IPS DF 19.7 (cell line): ENCODE measurements around the gene TRMU.

Source experiments
- DNase-seq: peaks from one replicate; pipeline ENCODE4 v3.0.0-alpha.2; 2013; ENCODE audit warnings: low read depth, low spot score

TRMU gene

DNA sequence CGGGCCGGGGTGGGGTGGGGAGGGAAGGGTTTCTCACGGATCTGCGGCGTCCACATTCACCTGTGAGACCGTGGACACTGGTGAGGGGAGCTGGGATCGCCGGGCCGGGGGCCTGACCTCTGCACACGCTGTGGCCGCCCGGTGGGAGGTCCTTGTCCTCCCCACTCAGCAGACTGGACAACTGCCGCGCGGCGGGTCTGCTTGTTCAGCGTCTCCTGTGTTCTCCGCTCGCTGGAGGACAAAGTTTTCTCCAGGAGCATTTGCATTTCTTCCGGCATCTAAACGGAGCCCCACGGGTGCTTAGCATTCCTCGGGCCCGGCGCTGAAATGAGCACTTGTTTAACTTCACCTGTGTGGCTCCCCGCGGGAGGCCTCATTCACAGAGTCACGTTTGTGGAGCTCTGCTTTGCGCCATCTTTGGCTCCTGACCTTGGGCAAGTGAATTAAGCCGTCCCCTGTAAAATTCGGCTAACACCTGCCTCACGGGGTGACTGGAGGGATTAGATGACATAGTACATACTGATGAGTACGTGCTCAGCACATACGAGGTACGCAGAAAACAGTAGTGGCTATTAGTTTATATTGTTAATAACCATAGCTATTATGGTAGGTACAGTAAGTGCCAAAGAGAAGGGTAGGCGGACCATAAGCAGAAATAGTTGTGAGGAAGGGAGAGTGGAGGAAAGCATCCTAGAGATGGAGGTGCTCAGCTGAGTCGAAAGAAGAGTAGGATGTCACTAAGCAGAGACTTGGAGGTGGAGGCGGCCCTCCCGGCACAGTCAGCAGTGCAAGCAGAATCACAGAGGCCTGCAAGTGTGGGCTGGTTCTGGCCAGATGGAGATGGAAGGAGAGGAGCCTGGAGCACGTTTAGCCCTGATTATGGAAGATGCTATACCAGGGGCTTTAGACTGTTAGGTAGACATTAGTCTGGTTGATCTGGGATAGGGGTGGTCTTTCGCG is 885 bp downstream of the TRMU start:
- DNase-seq: no peak

DNA sequence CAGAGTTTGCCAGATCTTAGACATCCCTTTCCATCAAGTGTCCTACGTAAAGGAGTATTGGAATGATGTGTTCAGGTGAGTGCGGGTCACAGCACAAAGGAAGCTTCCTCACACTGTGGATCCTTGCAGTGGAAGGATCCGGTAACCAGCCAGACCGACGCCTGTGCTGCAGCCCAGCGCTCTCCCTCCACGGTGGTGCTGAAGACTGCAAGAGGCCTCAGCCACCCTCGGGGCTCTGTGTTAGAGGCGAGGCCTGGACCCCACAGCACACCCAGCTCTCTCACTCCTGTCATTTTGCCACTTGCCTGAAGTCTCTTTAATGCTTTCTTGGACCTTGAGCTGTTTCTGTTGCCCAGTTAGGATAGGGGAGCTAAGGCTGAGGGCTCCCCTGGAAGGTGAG is 2.4 kb downstream of the TRMU start:
- no peak for DNase-seq

DNA sequence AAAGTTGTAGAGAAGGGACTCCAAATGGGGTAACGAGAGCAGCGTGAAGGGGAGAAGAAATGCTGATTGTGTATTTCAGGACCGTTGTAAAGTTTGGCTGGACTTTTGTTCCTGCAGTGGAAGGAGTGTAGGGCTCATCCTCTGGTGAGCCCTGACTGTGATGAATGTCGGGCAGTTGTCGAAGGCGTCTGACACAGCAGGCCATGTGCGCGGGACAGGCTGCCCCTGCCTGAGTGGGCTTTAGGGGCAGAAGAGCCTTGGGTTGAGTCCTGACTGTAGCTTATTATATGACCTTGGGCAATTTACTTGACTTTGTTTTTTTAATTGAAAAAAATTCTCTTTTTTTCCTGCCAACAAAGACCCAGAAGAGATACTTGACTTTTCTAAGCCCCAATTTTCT is 3.1 kb downstream of the TRMU start:
- DNase-seq: no peak

DNA sequence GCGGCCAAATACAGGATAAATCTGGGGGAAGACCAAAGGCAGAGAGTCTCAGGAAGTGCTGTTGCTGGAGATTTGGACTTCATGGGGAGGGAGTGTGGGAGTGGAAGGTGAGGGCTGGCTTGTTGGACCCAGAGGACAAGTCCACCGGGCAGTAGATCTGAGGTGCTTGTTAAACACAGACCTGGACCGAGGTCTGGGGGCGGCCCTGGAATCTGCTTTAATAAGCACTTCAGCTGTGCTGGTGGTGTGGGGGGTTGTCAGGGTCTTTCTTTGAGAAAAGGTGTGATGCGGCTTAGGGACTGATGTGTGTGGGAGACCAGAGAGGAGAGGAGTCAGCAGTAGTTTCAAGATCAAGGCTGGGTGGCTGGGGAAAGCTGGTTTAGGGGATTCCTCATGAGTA is 4.4 kb downstream of the TRMU start:
- DNase-seq: no peak

DNA sequence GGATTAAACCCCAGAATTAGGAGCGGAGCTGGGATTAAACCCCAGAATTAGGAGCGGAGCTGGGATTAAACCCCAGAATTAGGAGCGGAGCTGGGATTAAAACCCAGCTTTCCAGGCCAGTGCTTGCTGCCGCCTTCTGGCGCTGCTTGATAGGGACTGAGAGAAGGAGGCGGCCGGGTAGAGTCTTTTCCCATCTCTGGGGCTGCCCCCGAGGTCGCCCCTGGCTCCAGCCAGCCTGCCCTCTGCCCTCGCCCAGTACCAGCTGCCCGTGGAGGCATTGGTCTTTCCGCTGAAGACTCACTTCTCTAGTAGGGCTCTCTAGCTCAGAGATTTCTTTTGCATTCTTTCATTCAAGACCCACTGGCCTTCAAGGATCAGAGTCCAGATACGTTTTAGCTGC is 5.2 kb downstream of the TRMU start:
- DNase-seq: no peak

DNA sequence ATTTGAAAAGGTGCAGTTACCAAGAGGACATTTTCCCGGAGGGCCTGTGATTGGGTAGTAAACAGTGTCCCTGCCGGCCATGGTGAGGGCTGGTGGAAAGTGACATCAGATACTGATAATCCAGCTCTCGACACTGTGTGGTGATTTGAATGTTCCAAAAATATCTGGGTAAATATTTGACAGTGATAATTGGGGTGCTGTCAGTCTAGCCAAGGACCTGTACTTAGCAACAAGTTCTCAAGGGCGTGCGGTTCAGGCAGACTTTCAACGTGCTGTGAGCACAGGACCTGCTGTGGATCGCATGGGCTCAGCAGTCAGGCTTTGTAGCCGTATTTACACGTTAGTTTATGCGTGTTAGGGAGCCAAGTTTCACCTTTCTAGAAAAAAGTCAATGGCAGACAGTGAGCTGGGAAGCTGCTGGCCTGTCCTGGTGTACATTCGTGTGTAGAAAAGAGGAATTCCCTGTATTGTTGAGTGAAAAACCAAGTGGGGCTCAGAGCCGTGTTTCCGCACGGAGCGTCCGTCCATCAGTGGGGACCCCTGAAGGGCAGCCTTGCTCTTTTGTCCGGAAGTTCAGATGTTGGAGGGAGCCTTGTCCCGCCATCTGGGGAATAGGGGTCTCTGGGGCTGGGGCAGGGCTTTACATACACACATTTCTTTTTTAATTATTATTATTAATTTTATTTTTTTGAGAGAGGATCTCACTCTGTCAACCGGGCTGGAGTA is 11.3 kb downstream of the TRMU start:
- DNase-seq: no peak

DNA sequence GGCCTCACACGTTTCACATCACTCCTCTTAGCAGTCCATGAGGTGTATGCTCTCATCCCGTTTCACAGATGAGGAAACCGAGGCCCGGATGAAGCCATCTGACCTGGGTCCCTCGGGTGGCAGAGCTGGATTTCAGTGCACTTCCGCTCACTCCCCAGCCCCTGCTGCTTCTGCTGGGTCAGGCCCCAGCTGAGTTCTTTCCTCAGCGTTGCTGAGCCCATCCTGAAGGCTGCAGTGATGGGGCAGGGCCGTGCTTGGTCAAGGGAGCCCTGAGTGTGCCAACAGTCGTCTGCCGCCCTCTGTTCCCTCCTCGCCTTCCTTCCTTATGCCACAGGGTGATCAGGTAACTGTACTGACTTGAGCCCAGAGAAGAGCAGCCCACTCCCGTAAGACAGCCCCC is 12.1 kb downstream of the TRMU start:
- DNase-seq: no peak

DNA sequence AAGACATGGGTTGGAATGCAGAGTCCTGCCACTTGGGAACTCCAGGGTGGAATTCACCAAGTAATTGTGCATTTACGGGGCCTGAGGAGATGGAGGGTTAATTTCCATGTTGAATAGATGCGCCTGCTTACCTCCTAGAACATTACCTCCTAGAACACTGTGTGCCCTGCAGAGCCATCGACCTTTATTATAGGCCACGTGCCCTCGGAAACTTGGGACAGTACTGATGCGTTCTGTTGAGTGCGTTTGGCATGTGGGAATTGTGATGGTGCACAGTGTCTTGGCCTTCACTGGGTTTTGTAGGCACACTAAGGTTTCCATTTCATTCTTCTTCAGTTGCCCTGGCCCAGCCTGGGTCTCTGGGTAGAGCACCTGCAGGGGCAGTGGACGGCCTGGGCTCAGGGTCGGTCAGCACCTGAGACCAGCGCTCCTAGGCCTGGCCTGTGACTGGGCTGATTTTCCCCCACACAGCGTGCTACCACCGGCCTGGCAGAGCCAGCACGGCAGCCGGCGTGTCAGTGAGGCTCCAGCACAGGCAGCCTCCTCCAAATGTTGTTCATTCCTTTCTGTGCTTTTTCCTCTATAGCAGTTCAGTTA is 12.7 kb downstream of the TRMU start:
- no peak for DNase-seq

DNA sequence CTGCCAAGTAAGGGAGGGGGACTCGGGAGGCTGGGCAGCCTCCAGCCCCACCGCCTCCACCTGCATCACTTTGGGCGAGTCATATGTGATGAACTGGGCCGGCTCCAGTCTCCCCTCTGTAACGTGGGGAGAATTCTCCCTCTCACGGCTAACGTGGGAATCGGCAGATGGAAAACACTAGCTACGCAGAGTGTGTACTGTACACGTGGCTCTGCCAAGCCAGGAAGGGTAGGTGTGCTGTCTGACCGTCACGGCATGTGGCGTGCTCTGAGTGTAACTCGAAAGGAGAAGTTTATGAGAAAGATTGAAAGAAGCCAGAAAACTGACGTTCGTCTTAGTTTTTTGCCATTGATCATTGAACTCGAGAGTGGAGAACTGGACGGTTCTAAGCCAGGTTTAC is 13.7 kb downstream of the TRMU start:
- no peak for DNase-seq

DNA sequence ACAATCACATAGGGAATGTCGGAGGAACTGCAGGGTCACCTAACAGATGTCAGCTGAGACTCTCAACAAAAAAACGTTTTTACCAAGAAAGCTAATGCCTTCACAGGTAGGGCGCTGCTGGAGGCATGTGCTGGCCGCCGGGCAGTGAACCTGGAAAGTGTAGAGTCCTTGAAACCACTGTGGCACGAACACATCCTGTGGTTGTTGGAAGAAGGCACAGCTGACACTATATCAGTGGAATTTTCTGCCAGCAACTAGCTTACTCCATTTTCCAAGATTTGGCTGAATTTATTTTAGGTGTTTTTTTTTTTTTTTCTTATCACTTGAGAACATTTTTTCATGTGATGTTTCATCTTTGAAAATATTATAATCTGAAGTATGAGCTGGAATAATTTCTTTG is 14.2 kb downstream of the TRMU start:
- DNase-seq: no peak

DNA sequence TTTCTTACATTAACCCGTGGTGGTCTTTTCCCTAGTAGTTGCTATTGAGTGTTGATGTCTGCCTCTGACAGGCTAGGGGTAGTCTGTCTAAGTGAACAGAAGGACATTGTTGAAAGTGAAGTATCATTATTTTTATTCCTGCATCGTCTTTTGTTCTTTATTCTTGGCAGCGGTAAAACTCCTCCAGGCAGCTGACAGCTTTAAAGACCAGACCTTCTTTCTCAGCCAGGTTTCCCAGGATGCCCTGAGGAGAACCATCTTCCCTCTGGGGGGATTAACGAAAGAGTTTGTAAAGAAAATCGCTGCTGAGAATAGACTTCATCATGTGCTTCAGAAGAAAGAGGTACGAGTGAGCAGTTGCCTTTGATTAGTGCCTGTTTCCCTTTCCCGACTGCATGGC is 14.6 kb downstream of the TRMU start:
- no peak for DNase-seq

DNA sequence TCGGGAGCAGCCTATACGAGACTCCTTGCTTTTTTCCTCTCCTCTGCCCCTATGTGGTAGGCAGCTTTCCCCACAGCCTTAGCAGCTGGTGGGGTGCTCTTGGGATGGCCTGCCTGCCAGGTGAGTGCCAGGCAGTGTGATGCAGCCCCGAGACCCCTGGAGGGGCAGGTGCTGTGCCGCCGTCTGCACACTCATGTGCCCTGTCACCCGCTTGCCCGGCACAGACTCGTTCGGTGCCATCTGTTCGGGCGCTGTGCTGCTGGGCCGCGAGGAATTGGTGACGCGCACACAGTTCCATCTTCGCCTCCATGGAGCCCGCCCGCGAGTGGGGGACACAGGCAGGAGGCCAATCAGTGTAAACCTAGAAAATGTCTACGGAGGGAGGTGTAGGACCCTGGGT is 15.1 kb downstream of the TRMU start:
- no peak for DNase-seq

DNA sequence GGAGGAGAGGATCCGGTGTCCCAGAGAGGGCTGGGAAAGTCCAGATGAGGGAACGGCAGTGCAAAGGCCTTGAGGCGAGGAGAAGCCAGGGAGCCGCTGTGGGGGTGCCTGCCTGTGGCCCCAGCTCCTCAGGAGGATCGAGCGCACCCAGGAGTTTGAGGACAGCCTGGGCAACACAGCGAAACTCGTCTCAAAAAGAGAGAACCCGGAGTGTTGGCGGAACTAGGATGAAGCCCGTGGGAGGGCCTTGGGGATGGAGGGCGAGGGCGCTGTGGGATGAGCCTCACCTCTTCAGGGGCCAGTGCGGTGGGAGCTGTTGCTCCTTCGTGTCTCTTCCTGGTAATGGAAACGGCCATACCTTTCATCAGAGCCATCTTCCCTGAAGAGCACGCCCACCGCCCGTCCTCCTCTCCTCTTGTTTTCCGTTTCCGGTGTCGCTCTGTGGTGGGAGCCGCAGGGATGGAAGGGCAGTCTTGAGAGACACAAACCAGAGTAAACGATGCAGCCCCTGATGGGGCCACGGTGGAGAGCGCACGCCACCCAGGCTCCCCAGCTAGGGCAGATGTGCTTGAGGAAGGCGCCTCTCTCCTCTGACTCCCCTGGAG is 15.7 kb downstream of the TRMU start:
- no peak for DNase-seq

DNA sequence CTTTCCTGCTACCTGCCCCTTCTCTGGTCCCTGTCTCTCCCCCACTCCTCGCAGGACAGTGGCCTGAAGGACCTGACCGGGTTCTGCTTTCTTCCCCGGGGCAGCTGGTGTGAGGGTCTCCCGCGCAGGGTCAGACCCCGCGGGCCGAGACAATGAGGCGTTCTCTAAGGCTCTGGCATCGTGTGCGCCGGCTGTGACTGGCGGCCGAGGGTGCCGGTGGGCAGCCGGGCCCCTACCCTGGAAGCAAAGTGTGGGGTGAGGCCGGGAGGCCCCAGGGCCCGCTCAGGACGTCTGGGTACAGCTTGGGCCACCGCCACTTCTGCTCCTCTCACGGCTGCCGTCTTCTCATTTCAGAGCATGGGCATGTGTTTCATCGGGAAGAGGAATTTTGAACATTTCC is 16.3 kb downstream of the TRMU start:
- DNase-seq: no peak

DNA sequence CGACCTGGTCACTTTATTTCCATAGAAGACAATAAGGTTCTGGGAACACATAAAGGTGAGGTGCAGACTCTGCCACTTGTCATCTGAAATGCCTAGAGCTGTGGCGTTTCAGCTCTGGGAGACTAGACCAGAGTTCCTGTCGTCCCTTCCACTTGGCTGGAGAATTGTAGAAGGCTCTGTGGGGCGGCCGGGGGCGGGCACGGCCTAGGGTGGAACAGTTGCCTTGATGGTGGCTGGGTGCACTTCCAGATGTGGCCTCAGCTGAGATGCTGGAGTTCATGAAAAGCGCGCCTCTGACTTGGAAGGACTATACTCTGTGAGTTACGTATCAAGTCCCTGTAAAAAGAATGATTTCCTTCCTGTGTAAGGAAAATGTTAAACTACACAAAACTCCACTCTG is 16.8 kb downstream of the TRMU start:
- DNase-seq: no peak

DNA sequence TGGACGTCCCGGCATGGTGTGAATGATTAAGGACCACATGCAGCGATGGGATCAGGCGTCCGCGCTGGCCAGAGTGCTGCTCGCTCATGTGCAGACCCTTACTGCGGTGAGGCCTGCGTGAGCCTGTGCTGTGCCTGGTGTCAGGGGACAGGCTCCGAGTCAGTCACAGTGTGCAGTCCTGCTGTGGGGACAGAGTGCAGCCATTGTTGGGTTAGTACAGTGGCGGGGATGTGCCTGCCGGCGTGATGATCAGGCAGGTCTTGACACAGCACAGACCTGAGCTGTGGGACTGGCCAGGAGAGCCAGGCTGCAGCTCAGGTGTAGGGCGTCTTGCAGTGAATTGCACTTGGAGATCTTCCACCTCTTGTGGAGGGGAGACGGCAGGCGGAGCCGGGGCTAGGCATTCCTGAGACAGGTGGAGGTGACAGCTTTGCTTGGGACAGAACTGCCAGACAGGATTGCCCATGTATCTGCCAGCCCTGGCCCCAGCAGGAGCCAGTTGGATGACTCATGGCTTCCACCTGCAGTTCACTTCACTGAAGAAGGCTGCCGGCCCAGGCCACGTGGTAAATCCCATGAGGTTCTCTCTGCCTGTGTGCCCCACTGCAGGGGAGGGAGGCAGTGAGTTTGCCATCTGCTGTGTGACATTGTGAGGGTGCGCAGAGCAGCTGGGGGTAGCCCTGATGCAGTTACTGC is 17.3 kb downstream of the TRMU start:
- DNase-seq: no peak

DNA sequence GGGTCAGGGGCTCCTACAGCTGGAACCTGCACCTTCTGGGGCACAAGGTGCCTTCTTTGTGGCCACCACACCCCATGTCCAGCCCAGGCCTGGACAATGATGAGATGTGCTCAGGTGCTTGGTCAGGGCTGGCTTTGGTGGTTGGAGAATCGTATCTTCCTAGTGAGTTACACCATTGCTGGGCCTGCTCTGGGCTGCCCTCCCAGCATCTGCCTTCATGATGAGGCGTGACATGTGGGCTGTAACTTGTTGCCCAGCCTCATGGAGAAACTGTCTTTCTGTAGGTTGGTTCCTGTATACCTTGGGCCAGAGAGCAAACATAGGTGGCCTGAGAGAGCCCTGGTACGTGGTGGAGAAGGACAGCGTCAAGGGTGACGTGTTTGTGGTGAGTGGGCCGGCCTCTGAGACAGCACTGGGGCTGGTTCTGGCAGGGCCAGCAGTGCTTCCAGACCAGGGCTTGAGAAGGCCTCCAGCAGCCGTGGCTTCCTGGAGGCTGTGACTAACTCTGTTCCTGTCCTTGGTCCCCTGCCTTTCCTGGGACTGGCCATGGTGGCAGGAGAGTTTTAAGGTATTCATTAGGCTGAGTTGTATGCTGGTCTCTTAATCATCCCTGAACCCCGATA is 18.1 kb downstream of the TRMU start:
- no peak for DNase-seq

DNA sequence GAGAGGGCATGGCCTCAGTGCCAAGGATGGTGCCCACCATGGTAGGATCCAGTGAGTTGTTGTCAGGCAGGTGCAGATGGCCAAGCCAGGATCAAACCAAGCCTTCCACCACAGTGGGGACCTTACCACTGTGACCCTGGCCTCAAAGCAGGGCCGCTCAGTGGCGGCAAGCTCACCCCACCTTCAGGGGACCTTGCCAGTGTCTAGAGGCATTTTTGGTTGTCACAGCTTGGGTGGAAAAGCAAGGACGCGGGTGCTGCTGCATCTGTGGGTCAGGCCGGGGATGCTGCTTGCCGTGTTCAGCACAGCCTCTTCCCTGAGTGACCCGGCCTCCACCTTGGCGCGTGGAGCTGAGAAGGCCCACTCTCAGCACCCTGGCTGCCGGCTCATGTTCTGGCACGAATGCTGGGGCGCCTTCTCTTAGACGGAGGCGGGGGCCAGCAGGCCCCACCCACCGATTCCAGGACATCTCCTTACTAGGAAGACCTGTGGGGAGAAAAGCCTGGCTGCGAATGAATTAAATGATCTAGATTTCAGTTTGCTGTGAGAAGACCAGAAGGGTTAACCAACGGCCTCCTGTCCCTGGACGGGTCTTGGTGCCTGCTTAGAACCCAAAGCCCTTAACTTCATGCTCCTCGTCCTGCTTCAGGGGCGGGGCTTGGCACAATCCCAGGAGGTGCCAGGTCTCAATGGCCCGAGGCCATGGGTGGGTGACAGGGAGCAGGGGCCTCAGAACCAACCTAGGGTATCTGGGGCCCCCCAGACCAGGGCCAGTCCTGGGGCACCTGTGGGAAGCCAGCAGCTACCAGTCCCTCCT is 18.9 kb downstream of the TRMU start:
- DNase-seq: no peak

DNA sequence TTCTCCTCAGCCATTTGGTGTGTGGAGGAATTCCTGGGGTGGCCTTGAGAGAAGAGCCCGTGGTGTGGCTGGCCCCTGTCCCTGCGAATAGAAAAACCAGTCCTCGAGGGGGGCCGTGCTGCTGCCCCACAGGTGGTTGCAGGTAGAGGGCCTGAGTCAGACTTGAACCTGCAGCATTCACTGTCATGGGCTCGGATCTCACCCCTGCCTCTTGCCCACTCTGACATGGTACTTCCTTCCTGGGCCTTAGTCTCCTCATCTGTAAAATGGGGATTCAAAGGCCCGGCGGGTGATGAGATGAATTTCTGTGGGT is 19.4 kb downstream of the TRMU start:
- DNase-seq: no peak

DNA sequence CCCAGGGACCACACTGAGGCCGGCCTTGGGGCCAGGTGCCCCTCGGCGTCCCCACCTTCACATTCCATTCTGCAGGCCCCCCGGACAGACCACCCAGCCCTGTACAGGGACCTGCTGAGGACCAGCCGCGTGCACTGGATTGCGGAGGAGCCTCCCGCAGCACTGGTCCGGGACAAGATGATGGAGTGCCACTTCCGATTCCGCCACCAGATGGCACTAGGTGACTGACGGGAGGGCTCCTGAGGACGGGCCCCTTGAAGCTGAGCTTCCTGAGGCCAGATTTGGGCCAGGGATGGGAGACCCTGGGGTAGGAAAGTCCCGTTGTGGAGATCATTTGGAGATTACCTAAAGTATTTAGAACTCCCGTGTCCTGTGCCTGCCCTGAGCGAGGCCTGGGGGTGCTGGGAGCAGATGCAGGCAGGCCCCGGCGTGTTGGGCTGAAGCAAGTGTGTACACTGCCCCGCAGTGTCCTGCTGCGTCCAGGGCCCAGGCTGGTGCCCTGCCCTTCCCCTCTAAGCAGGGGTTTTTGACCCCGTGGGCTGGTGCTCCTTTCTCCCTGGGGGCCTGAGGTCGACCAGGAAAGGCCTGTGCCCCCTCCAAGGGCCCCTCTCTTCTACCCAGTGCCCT is 20.0 kb downstream of the TRMU start:
- DNase-seq: no peak
